ENCODE data around the gene CNOT2. TPM values are rescaled to one million over a fixed set of nuclear protein-coding genes. Genes with fewer than 3 reads are reported as not detected.

Gene CNOT2
- total RNA-seq, 1 experiment from 2014 or later = 49.3 TPM

DNA sequence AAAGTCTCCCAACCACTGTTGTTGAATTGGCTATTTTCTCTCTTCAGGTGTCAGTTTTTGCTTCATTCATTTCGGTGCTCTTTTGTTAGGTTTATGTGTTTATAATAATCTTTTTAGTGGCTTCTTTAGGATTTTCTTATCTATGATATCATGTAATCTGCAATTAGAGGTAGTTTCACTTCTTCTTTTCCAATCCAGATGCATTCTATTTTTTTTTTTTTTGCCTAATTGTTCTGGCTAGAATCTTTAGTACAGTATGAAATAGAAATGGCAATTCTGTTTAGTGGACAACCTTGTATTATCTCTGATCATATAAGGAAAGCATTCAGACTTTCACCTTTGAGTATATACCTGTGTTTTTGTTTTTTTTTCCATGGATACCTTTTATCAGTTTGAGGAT is 17.4 kb downstream of the CNOT2 start:
- H3K4me1 ChIP-seq (ENCODE audit: control insufficient read depth, insufficient read depth, low read length) = peaks cover 9% of the 10 kb centered on the region
- no peaks in the 10 kb centered on the region for H3K27me3 ChIP-seq (ENCODE audit: control insufficient read depth, insufficient read depth, low read length)
- BruUV-seq (replicated peaks) = no TSS peak
- no peaks in the 10 kb centered on the region for H3K9me3 ChIP-seq (ENCODE audit: control insufficient read depth, insufficient read depth, low read depth, low read length)
- H3K36me3 ChIP-seq (ENCODE audit: control insufficient read depth, insufficient read depth, low read length) = no peaks in the 10 kb centered on the region
- no peak for DNase-seq (ENCODE audit: low read depth, low spot score)
- in situ Hi-C loops (cut with HindIII; ENCODE audit: low pct_unique_long_range_greater_than_20kb, low sequenced_read_pairs) (no loop called here), intact Hi-C loops (cut with micrococcal nuclease; ENCODE audit: unreplicated experiment) (no loop called here)
- H3K4me3 ChIP-seq (ENCODE audit: low read depth in 2 of 2, low read length in 2 of 2) = no peak overlapping the region
- ATAC-seq = no peak
- ChIA-PET POLR2A (no interaction called here), CTCF (no interaction called here)
- no peak overlapping the region for H3K27ac ChIP-seq (ENCODE audit: low read length)
- TF ChIP-seq, protein P1, sequence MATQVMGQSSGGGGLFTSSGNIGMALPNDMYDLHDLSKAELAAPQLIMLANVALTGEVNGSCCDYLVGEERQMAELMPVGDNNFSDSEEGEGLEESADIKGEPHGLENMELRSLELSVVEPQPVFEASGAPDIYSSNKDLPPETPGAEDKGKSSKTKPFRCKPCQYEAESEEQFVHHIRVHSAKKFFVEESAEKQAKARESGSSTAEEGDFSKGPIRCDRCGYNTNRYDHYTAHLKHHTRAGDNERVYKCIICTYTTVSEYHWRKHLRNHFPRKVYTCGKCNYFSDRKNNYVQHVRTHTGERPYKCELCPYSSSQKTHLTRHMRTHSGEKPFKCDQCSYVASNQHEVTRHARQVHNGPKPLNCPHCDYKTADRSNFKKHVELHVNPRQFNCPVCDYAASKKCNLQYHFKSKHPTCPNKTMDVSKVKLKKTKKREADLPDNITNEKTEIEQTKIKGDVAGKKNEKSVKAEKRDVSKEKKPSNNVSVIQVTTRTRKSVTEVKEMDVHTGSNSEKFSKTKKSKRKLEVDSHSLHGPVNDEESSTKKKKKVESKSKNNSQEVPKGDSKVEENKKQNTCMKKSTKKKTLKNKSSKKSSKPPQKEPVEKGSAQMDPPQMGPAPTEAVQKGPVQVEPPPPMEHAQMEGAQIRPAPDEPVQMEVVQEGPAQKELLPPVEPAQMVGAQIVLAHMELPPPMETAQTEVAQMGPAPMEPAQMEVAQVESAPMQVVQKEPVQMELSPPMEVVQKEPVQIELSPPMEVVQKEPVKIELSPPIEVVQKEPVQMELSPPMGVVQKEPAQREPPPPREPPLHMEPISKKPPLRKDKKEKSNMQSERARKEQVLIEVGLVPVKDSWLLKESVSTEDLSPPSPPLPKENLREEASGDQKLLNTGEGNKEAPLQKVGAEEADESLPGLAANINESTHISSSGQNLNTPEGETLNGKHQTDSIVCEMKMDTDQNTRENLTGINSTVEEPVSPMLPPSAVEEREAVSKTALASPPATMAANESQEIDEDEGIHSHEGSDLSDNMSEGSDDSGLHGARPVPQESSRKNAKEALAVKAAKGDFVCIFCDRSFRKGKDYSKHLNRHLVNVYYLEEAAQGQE (IDR thresholded peaks at IDR 0.05; ENCODE audit: insufficient read depth in 1 of 2, low read depth in 2 of 2, low read length in 1 of 2) = no peak

DNA sequence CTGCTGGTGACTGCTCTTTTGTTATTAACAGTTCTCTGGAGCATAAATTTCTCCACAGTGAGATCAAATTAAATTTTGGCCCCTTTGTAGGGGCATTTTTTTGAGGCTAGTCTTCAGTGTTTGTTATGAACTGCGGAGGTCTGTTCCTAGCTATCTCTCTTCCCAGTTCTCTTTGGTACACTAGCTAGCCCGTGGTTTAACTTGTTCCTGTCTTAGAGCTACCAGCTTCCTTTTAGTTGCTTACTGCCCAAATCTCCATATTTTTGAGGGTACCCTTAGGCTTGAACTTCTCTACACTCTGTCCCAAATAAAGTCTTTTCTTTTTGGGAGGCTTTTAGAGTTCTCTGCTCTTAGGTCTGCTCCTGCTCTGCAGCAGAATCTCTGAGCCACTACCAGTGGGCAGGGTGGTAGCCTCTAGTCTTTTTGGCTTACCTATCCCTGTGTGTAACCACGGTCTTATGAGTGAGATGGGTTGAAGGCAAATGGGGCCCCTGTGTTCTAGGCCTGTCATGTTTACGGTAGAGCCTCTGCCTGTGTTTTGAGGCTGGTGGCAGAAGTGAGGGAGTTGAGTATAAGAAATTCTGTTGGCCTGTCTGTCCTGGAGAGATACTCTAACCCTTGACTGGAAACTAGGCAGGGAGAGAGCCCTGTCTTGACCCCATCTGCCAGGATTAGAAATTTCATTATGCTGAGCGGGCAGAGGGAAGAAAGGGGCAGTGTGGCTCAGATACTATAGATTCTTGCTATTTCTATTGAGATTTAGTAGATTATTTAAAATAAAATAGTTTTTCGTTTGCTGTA is 21.0 kb downstream of the CNOT2 start:
- Histone ChIP-seq H3K4me3 (ENCODE audit: low read depth in 2 of 2, low read length in 2 of 2) (no peak overlapping the region), H3K4me1 (ENCODE audit: control insufficient read depth, insufficient read depth, low read length) (no peaks in the 10 kb centered on the region; the same call in none of the 2 replicates), H3K27me3 (ENCODE audit: control insufficient read depth, insufficient read depth, low read length) (no peaks in the 10 kb centered on the region), H3K36me3 (ENCODE audit: control insufficient read depth, insufficient read depth, low read length) (no peaks in the 10 kb centered on the region), H3K9me3 (ENCODE audit: control insufficient read depth, insufficient read depth, low read depth, low read length) (no peaks in the 10 kb centered on the region), H3K27ac (ENCODE audit: low read length) (no peak overlapping the region)
- no TSS peak for BruUV-seq (replicated peaks)
- TF ChIP-seq, protein P2, sequence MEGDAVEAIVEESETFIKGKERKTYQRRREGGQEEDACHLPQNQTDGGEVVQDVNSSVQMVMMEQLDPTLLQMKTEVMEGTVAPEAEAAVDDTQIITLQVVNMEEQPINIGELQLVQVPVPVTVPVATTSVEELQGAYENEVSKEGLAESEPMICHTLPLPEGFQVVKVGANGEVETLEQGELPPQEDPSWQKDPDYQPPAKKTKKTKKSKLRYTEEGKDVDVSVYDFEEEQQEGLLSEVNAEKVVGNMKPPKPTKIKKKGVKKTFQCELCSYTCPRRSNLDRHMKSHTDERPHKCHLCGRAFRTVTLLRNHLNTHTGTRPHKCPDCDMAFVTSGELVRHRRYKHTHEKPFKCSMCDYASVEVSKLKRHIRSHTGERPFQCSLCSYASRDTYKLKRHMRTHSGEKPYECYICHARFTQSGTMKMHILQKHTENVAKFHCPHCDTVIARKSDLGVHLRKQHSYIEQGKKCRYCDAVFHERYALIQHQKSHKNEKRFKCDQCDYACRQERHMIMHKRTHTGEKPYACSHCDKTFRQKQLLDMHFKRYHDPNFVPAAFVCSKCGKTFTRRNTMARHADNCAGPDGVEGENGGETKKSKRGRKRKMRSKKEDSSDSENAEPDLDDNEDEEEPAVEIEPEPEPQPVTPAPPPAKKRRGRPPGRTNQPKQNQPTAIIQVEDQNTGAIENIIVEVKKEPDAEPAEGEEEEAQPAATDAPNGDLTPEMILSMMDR (IDR thresholded peaks at IDR 0.05) = no peak
- TF ChIP-seq POLR2AphosphoS5 (IDR thresholded peaks at IDR 0.05; ENCODE audit: low read depth, low read length) = no peak
- TF ChIP-seq, protein P1 (IDR thresholded peaks at IDR 0.05; ENCODE audit: insufficient read depth in 1 of 2, low read depth in 2 of 2, low read length in 1 of 2) = no peak
- TF ChIP-seq SIN3A (IDR thresholded peaks at IDR 0.05; ENCODE audit: borderline replicate concordance, insufficient read depth, low read depth, low read length) = no peak
- ChIA-PET CTCF (no interaction called here), POLR2A (no interaction called here)
- DNase-seq (ENCODE audit: low read depth, low spot score) (no peak), ATAC-seq (no peak)
- in situ Hi-C loops (cut with HindIII; ENCODE audit: low pct_unique_long_range_greater_than_20kb, low sequenced_read_pairs) = no loop called here
- intact Hi-C loops (cut with micrococcal nuclease; ENCODE audit: unreplicated experiment) = no loop called here
